MM.1S (cell line): Measurements from ENCODE around the gene DYNLRB1.

Experiments
- DNase-seq: peaks from one replicate; pipeline ENCODE4 v3.0.0-alpha.2; 2015
- H2AFZ ChIP-seq: fragments of 300-600 bp; sonication (generic); 2 replicates; pipeline ENCODE4 v1.6.0; 2016; ENCODE audit warnings: antibody characterized with exemption, low read length
- H3F3A ChIP-seq: fragments of 300-600 bp; sonication (generic); 2 replicates; pipeline ENCODE4 v1.6.1; 2016; ENCODE audit warnings: mild to moderate bottlenecking, antibody characterized with exemption, low read length, moderate library complexity, mixed read lengths; ENCODE audit not compliant: insufficient read depth
- H3K27ac ChIP-seq: fragments of 300-600 bp; sonication (generic); 2 replicates; pipeline ENCODE4 v1.5.1; 2016; ENCODE audit warnings: mild to moderate bottlenecking, low read length
- H3K27me3 ChIP-seq: fragments of 300-600 bp; sonication (generic); replicated peaks from 2 replicates; pipeline ENCODE4 v1.6.0; 2016; ENCODE audit warnings: low read length; ENCODE audit not compliant: insufficient read depth
- H3K36me3 ChIP-seq: fragments of 300-600 bp; sonication (generic); replicated peaks from 2 replicates; pipeline ENCODE4 v1.6.1; 2016; ENCODE audit warnings: mild to moderate bottlenecking, low read length, mixed read lengths; ENCODE audit not compliant: insufficient read depth
- H3K4me1 ChIP-seq: fragments of 300-600 bp; sonication (generic); 2 replicates; pipeline ENCODE4 v1.6.1; 2016; ENCODE audit warnings: low read length, mixed read lengths
- H3K4me2 ChIP-seq: fragments of 300-600 bp; sonication (generic); 2 replicates; pipeline ENCODE4 v1.6.0; 2016; ENCODE audit warnings: low read depth, low read length
- H3K4me3 ChIP-seq: fragments of 300-600 bp; sonication (generic); 2 replicates; pipeline ENCODE4 v1.5.1; 2016; ENCODE audit warnings: low read length, mixed read lengths
- H3K79me2 ChIP-seq: fragments of 300-600 bp; sonication (generic); 2 replicates; pipeline ENCODE4 v1.6.1; 2016; ENCODE audit warnings: mixed run types, low read length, mixed read lengths
- H3K9ac ChIP-seq: fragments of 300-600 bp; sonication (generic); 2 replicates; pipeline ENCODE4 v1.6.1; 2016; ENCODE audit warnings: low read length, mixed read lengths
- H3K9me2 ChIP-seq: fragments of 300-600 bp; sonication (generic); replicated peaks from 2 replicates; pipeline ENCODE4 v1.6.1; 2016; ENCODE audit warnings: mild to moderate bottlenecking, low read length, mixed read lengths; ENCODE audit not compliant: insufficient read depth
- H3K9me3 ChIP-seq: fragments of 300-600 bp; sonication (generic); replicated peaks from 2 replicates; pipeline ENCODE4 v1.6.1; 2016; ENCODE audit warnings: mild to moderate bottlenecking, low read length, mixed read lengths; ENCODE audit not compliant: insufficient read depth
- H4K20me1 ChIP-seq: fragments of 300-600 bp; sonication (generic); 2 replicates; pipeline ENCODE4 v1.6.1; 2016; ENCODE audit warnings: mild to moderate bottlenecking, low read length, moderate library complexity, mixed read lengths; ENCODE audit not compliant: insufficient read depth
- CTCF ChIP-seq: fragments of 300-600 bp; sonication (generic); IDR thresholded peaks from 2 replicates; pipeline ENCODE4 v1.5.1; 2016; ENCODE audit warnings: antibody characterized with exemption, low read length, mixed read lengths
- EZH2 ChIP-seq: fragments of 300-600 bp; sonication (generic); optimal IDR thresholded peaks from 2 replicates; pipeline ENCODE3; 2017; ENCODE audit warnings: low read depth, mild to moderate bottlenecking, antibody characterized with exemption, low read length, mixed read lengths
- EZH2phosphoT487 ChIP-seq: fragments of 300-600 bp; sonication (generic); IDR thresholded peaks from 2 replicates; pipeline ENCODE4 v1.6.1; 2018; ENCODE audit warnings: antibody characterized with exemption, low read length

Gene DYNLRB1

DNA sequence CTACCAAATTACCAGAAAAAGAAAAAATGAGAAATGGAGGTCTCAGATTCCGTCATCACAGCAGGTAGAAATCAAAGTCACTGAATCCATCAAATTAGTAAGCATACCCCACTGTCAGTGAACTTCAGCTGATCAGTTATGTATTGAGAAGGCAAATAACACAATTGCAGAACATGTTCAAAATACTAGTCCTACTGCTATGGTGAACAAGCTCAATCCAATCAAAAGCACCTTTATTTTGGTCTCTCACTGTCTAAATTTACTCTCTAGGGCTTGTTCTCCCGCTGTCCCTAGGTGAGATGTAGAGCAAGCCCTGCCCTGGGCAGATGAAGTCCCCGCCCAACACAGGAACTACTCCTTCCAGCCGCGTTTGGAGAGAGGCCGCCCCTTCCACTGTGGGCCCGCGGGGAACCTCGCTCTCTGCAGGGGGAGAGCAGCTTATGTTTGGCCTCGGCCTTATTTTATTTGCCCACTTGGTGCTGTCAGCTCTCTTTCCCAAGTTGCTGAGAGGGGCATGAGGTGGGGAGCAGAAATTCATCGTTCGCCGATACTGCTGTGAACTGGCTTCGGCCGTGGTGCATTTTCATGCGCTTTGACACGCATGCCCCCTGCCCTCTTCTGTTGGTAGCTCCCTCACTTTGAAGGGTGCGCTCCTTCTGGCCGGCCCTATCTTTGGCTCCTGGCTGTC, 28.0 kb downstream of the DYNLRB1 start:
- H3K4me3 ChIP-seq, result no peak overlapping the region
- no peaks in the 10 kb centered on the region for H3K4me1 ChIP-seq
- no peaks in the 10 kb centered on the region for H3K9me3 ChIP-seq
- no peaks in the 10 kb centered on the region for H3K9me2 ChIP-seq
- no peaks in the 10 kb centered on the region for H3K79me2 ChIP-seq
- H3K27me3 ChIP-seq, result no peaks in the 10 kb centered on the region
- H3K27ac ChIP-seq, result no peak overlapping the region
- no peak overlapping the region for H3K9ac ChIP-seq
- TF ChIP-seq EZH2phosphoT487 (no peak), CTCF (no peak), EZH2 (no peak)
- H2AFZ ChIP-seq, result no peak overlapping the region
- H3K4me2 ChIP-seq, result no peak overlapping the region
- H3K36me3 ChIP-seq, result no peaks in the 10 kb centered on the region
- no peaks in the 10 kb centered on the region for H3F3A ChIP-seq
- DNase-seq, result no peak
- no peaks in the 10 kb centered on the region for H4K20me1 ChIP-seq

GRCh38 chr20:34546751-34547181, 30.5 kb downstream of the DYNLRB1 start:
- H3K9me3 ChIP-seq, result no peaks in the 10 kb centered on the region
- H3K27ac ChIP-seq, result no peak overlapping the region
- H3K36me3 ChIP-seq, result no peaks in the 10 kb centered on the region
- H3K27me3 ChIP-seq, result no peaks in the 10 kb centered on the region
- TF ChIP-seq EZH2 (no peak), CTCF (no peak), EZH2phosphoT487 (no peak)
- H3K4me2 ChIP-seq, result no peak overlapping the region
- DNase-seq, result no peak
- H3K4me1 ChIP-seq, result no peaks in the 10 kb centered on the region
- no peaks in the 10 kb centered on the region for H3K9me2 ChIP-seq
- no peaks in the 10 kb centered on the region for H4K20me1 ChIP-seq
- no peak overlapping the region for H3K4me3 ChIP-seq
- H2AFZ ChIP-seq, result no peak overlapping the region
- H3K9ac ChIP-seq, result no peak overlapping the region
- H3K79me2 ChIP-seq, result no peaks in the 10 kb centered on the region
- no peaks in the 10 kb centered on the region for H3F3A ChIP-seq

GRCh38 chr20:34547844-34548613, 31.8 kb downstream of the DYNLRB1 start:
- H3K4me1 ChIP-seq, result no peaks in the 10 kb centered on the region
- DNase-seq, result no peak
- H3K9me3 ChIP-seq, result no peaks in the 10 kb centered on the region
- H3F3A ChIP-seq, result no peaks in the 10 kb centered on the region
- no peaks in the 10 kb centered on the region for H3K36me3 ChIP-seq
- H3K9me2 ChIP-seq, result no peaks in the 10 kb centered on the region
- H2AFZ ChIP-seq, result no peak overlapping the region
- TF ChIP-seq EZH2phosphoT487, result no peak
- TF ChIP-seq EZH2, result no peak
- no peak for TF ChIP-seq CTCF
- no peaks in the 10 kb centered on the region for H3K79me2 ChIP-seq
- H3K27me3 ChIP-seq, result no peaks in the 10 kb centered on the region
- H3K4me3 ChIP-seq, result no peak overlapping the region
- no peaks in the 10 kb centered on the region for H4K20me1 ChIP-seq
- no peak overlapping the region for H3K27ac ChIP-seq
- H3K9ac ChIP-seq, result no peak overlapping the region
- no peak overlapping the region for H3K4me2 ChIP-seq
